SK-N-SH treated with all-trans-retinoic acid at 6 μM for 48 hours (cell line): ENCODE results near the gene SKP1.
A peak's percentile ranks its signal among the peaks of the same experiment; 100 is the strongest.
"Not testable (repeated sequence)": the region's sequence is repeated elsewhere in the genome, so short reads cannot be mapped to it uniquely, and the experiment has no call there.

Source experiments
- ATAC-seq: fragments of 200-7000 bp; cut with Tn5 transposase; 3 replicates; pipeline ENCODE4 v1.9.1; 2020; ENCODE audit warnings: mild to moderate bottlenecking, moderate library complexity
- ARNTL ChIP-seq: fragments of 450-650 bp; formaldehyde crosslinking; IDR thresholded peaks from 2 replicates; pipeline ENCODE4 v1.5.0; 2020; ENCODE audit warnings: low read depth, mild to moderate bottlenecking, moderate library complexity, borderline replicate concordance
- BACH2 ChIP-seq: fragments of 250-450 bp; sonication (Bioruptor Pico); IDR thresholded peaks from 2 replicates; pipeline ENCODE4 v1.9.0; 2021; ENCODE audit warnings: mild to moderate bottlenecking, borderline replicate concordance
- CREB5 ChIP-seq: fragments of 250-450 bp; sonication (Bioruptor Pico); IDR thresholded peaks from 2 replicates; pipeline ENCODE4 v1.5.1; 2020; ENCODE audit warnings: low read depth, mild to moderate bottlenecking, moderate library complexity
- GLIS3 ChIP-seq: fragments of 250-450 bp; sonication (Bioruptor Pico); IDR thresholded peaks from 2 replicates; pipeline ENCODE4 v1.5.0; 2020; ENCODE audit warnings: mild to moderate bottlenecking, moderate library complexity
- PATZ1 ChIP-seq: fragments of 250-450 bp; sonication (Bioruptor Pico); IDR thresholded peaks from 2 replicates; pipeline ENCODE4 v1.8.0; 2020; ENCODE audit warnings: mild to moderate bottlenecking, moderate library complexity, borderline replicate concordance
- POU6F1 ChIP-seq: fragments of 250-450 bp; sonication (Bioruptor Pico); IDR thresholded peaks from 2 replicates; pipeline ENCODE4 v1.8.0; 2021; ENCODE audit warnings: low read depth, mild to moderate bottlenecking, moderate library complexity, borderline replicate concordance
- PPARA ChIP-seq: fragments of 250-450 bp; sonication (Bioruptor Pico); IDR thresholded peaks from 2 replicates; pipeline ENCODE4 v1.5.0; 2020; ENCODE audit warnings: mild to moderate bottlenecking, borderline replicate concordance
- RARB ChIP-seq: fragments of 250-450 bp; sonication (Bioruptor Pico); IDR thresholded peaks from 2 replicates; pipeline ENCODE4 v1.8.0; 2021; ENCODE audit warnings: mild to moderate bottlenecking, moderate library complexity
- SNAI2 ChIP-seq: fragments of 250-450 bp; sonication (Bioruptor Pico); IDR thresholded peaks from 2 replicates; pipeline ENCODE4 v1.5.0; 2020; ENCODE audit warnings: mild to moderate bottlenecking, moderate library complexity
- TCF4 ChIP-seq: fragments of 250-450 bp; sonication (Bioruptor Pico); IDR thresholded peaks from 2 replicates; pipeline ENCODE4 v1.8.0; 2021; ENCODE audit warnings: mild to moderate bottlenecking, moderate library complexity, borderline replicate concordance
- TOX ChIP-seq: fragments of 250-450 bp; sonication (Bioruptor Pico); IDR thresholded peaks from 2 replicates; pipeline ENCODE4 v1.8.0; 2021; ENCODE audit warnings: mild to moderate bottlenecking, moderate library complexity, borderline replicate concordance
- ZFP30 ChIP-seq: fragments of 450-650 bp; formaldehyde crosslinking; IDR thresholded peaks from 2 replicates; pipeline ENCODE4 v1.5.0; 2022; ENCODE audit warnings: mild to moderate bottlenecking, moderate library complexity
- ZNF565 ChIP-seq: fragments of 450-650 bp; formaldehyde crosslinking; conservative IDR thresholded peaks from 2 replicates; pipeline ENCODE4 v1.5.0; 2020; ENCODE audit warnings: low read depth, mild to moderate bottlenecking, moderate library complexity
- ZNF70 ChIP-seq: fragments of 450-650 bp; formaldehyde crosslinking; IDR thresholded peaks from 2 replicates; pipeline ENCODE4 v1.5.0; 2020; ENCODE audit warnings: mild to moderate bottlenecking, moderate library complexity
- ZNF8 ChIP-seq: fragments of 450-650 bp; formaldehyde crosslinking; IDR thresholded peaks from 2 replicates; pipeline ENCODE4 v1.5.0; 2020; ENCODE audit warnings: mild to moderate bottlenecking, moderate library complexity
- TF ChIP-seq, protein P1 (sequence below): fragments of 250-450 bp; sonication (Bioruptor Pico); IDR thresholded peaks from 2 replicates; pipeline ENCODE4 v1.5.1; 2021; ENCODE audit warnings: mild to moderate bottlenecking, moderate library complexity
- TF ChIP-seq, protein P2 (sequence below): fragments of 250-450 bp; sonication (Bioruptor Pico); IDR thresholded peaks from 2 replicates; pipeline ENCODE4 v1.5.0; 2020; ENCODE audit warnings: mild to moderate bottlenecking, moderate library complexity

The SKP1 gene

GRCh38 chr5:134176511-134177368 is at the start of gene SKP1:
SKP1 (minus strand) TSS chr5:134176950; CDS start chr5:134174022, 2,928 bp downstream.
- peak; percentile 32; the same call in 1 of the 2 replicates for TF ChIP-seq GLIS3 (CRISPR knock-in tag)
- TF ChIP-seq, protein P1, sequence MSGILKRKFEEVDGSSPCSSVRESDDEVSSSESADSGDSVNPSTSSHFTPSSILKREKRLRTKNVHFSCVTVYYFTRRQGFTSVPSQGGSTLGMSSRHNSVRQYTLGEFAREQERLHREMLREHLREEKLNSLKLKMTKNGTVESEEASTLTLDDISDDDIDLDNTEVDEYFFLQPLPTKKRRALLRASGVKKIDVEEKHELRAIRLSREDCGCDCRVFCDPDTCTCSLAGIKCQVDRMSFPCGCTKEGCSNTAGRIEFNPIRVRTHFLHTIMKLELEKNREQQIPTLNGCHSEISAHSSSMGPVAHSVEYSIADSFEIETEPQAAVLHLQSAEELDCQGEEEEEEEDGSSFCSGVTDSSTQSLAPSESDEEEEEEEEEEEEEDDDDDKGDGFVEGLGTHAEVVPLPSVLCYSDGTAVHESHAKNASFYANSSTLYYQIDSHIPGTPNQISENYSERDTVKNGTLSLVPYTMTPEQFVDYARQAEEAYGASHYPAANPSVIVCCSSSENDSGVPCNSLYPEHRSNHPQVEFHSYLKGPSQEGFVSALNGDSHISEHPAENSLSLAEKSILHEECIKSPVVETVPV (CRISPR knock-in tag): 0 out of 2 replicates have a peak, but pooled peaks have one; percentile 51
- no peak for TF ChIP-seq BACH2 (CRISPR knock-in tag)
- ATAC-seq: peak; percentile 83

DNA sequence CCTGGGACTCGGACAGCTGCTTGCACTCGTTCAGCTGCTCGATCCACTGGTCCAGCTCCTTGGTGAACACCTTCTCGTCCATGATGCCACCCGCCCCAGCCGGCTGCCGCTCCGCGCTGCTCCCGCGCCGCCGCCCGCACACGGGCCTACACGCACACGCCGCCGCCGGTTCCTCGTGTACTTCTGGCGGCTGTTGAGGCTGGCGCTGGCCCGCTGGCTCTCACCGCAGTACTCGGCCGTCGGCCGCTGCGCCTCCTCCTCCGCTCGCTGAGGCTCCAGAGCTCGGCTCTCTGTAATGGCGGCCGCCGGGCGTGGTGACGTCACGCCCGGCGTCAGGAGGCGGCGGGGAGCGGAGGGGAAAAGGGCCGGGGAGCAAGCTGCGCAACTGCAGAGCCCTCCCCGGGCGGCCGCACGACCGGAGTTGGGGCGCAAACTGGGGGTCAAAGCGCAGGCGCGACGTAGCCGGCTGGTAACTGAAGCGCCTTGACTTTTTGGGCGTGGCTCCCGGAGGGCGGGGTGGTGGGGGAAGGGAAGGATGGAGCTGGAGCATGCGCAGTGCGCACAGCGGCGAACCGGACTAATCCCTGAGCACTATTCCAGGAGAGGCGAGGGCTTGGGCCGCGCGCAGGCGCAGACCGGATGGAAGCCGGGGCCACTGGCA is 49.2 kb upstream of the SKP1 start, which contains the start of gene PPP2CA:
PPP2CA (minus strand) TSS at position 294 of the 661 bp plus-strand sequence; CDS start at position 82, 212 bp downstream.
- no peak for TF ChIP-seq SNAI2
- TF ChIP-seq ZNF70 (CRISPR knock-in tag): no peak
- no peak for TF ChIP-seq TOX (CRISPR knock-in tag)
- TF ChIP-seq, protein P2, sequence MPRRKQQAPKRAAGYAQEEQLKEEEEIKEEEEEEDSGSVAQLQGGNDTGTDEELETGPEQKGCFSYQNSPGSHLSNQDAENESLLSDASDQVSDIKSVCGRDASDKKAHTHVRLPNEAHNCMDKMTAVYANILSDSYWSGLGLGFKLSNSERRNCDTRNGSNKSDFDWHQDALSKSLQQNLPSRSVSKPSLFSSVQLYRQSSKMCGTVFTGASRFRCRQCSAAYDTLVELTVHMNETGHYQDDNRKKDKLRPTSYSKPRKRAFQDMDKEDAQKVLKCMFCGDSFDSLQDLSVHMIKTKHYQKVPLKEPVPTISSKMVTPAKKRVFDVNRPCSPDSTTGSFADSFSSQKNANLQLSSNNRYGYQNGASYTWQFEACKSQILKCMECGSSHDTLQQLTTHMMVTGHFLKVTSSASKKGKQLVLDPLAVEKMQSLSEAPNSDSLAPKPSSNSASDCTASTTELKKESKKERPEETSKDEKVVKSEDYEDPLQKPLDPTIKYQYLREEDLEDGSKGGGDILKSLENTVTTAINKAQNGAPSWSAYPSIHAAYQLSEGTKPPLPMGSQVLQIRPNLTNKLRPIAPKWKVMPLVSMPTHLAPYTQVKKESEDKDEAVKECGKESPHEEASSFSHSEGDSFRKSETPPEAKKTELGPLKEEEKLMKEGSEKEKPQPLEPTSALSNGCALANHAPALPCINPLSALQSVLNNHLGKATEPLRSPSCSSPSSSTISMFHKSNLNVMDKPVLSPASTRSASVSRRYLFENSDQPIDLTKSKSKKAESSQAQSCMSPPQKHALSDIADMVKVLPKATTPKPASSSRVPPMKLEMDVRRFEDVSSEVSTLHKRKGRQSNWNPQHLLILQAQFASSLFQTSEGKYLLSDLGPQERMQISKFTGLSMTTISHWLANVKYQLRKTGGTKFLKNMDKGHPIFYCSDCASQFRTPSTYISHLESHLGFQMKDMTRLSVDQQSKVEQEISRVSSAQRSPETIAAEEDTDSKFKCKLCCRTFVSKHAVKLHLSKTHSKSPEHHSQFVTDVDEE: 0 out of 2 replicates have a peak, but pooled peaks have one; percentile 32
- peak; percentile 94 for ATAC-seq

- TF ChIP-seq ARNTL (CRISPR knock-in tag) (0 out of 2 replicates have a peak, but pooled peaks have one; percentile 27), GLIS3 (CRISPR knock-in tag) (no peak)
- ATAC-seq: peak; percentile 72
Observed at GRCh38 chr5:134224888-134225779, 48.4 kb upstream of the SKP1 start.

GRCh38 chr5:134223406-134224248 is 46.9 kb upstream of the SKP1 start:
- TF ChIP-seq CREB5 (CRISPR knock-in tag) (no peak), PATZ1 (CRISPR knock-in tag) (no peak), SNAI2 (no peak), ZFP30 (no peak), RARB (CRISPR knock-in tag) (no peak), GLIS3 (CRISPR knock-in tag) (no peak), ZNF70 (CRISPR knock-in tag) (no peak), TCF4 (no peak), PPARA (CRISPR knock-in tag) (no peak), POU6F1 (no peak), ZNF8 (CRISPR knock-in tag) (no peak), ZNF565 (no peak), TOX (CRISPR knock-in tag) (no peak)
- no peak for ATAC-seq

- not testable (repeated sequence) for ATAC-seq
Observed at GRCh38 chr5:134221690-134222089, 44.9 kb upstream of the SKP1 start.
